Nephron progenitor cell (in vitro differentiated cells): Measurements from ENCODE around the gene LHX4.

ENCODE experiments used
- DNase-seq: peaks from one replicate; pipeline ENCODE4 v3.0.0; 2021
- H3K27ac Mint-ChIP-seq: 2 replicates; pipeline ENCODE4 v1.8.0; 2021; ENCODE audit warnings: mild to moderate bottlenecking, moderate library complexity, mixed read lengths
- H3K27me3 Mint-ChIP-seq: 2 replicates; pipeline ENCODE4 v1.8.0; 2021; ENCODE audit warnings: mild to moderate bottlenecking, low read depth, mixed read lengths; ENCODE audit not compliant: poor library complexity
- H3K36me3 Mint-ChIP-seq: 2 replicates; pipeline ENCODE4 v1.8.0; 2021; ENCODE audit warnings: low read depth, mixed read lengths
- H3K4me1 Mint-ChIP-seq: 2 replicates; pipeline ENCODE4 v1.8.0; 2021; ENCODE audit warnings: mixed read lengths
- H3K4me3 Mint-ChIP-seq: 2 replicates; pipeline ENCODE4 v1.8.0; 2021; ENCODE audit warnings: mild to moderate bottlenecking, moderate library complexity, mixed read lengths
- H3K9me3 Mint-ChIP-seq: 2 replicates; pipeline ENCODE4 v1.8.0; 2021; ENCODE audit warnings: mild to moderate bottlenecking, moderate library complexity, mixed read lengths
- CTCF ChIP-seq: fragments of 200-600 bp; sonication (generic); IDR thresholded peaks from 2 replicates; pipeline ENCODE4 v1.5.0; 2021; ENCODE audit warnings: antibody characterized with exemption

LHX4 gene

GRCh38 chr1:180261030-180261429, 31.0 kb downstream of the LHX4 start:
- Mint-ChIP-seq H3K4me1 (peaks cover 15% of the 10 kb centered on the region), H3K36me3 (no peaks in the 10 kb centered on the region), H3K27ac (no peak overlapping the region), H3K9me3 (no peaks in the 10 kb centered on the region), H3K27me3 (peaks cover 76% of the 10 kb centered on the region), H3K4me3 (no peak overlapping the region)
- DNase-seq, result no peak
- no peak for TF ChIP-seq CTCF

- peaks cover 70% of the 10 kb centered on the region for H3K27me3 Mint-ChIP-seq
- H3K27ac Mint-ChIP-seq, result no peak overlapping the region
- peaks cover 9% of the 10 kb centered on the region for H3K4me1 Mint-ChIP-seq
- no peaks in the 10 kb centered on the region for H3K36me3 Mint-ChIP-seq
- no peak for DNase-seq
- no peak overlapping the region for H3K4me3 Mint-ChIP-seq
- H3K9me3 Mint-ChIP-seq, result no peaks in the 10 kb centered on the region
- TF ChIP-seq CTCF, result no peak
Measured at GRCh38 chr1:180261524-180262155, 31.6 kb downstream of the LHX4 start.

DNA sequence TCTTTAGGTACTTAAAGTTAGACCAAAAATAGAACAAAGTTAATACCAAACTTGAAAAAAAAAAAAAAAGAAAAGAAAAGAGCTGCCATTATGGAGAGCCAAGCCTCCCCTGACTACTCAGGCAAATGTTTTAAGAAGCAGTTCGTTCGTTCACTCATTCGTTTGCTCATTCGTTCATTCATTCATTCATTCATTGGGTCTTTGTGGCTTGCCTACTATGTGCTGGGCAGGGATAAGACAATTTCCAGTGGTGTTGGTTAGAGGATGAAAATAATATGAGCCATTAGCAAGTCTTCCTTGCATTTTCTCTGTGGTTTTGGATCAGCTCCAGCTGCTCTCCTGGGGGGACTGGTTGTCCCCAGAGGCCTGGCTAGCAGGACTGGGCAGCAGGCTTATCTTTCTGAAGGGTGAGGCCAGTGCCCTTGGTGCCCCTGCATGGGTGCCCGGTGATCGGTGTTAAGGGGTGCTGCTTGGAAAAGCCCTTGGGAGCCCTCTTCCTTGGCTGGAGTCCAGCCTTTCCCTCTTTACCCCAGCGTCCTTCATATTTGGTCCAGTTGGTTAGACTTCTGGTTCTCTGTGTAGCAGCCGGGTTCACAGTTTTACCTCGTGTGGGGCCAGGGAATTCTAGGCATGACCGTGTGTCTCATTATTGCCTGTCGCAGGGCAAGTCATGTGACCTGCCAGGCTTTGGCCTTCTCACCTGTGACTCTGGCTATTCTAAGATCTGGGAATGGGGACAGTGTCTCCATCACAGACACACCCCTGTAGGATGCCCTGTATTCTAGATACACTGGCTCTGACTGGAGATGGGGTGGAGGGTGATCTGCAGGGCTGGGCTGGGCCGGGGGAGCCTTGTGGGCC, 32.8 kb downstream of the LHX4 start:
- H3K9me3 Mint-ChIP-seq, result no peaks in the 10 kb centered on the region
- H3K4me3 Mint-ChIP-seq, result no peak overlapping the region
- H3K4me1 Mint-ChIP-seq, result peaks cover under 1% of the 10 kb centered on the region
- H3K27me3 Mint-ChIP-seq, result peaks cover 58% of the 10 kb centered on the region
- TF ChIP-seq CTCF, result no peak
- no peaks in the 10 kb centered on the region for H3K36me3 Mint-ChIP-seq
- DNase-seq, result no peak
- H3K27ac Mint-ChIP-seq, result no peak overlapping the region

GRCh38 chr1:180264595-180264994, 34.5 kb downstream of the LHX4 start:
- no peak for TF ChIP-seq CTCF
- no peak overlapping the region for H3K27ac Mint-ChIP-seq
- no peak for DNase-seq
- peaks cover 42% of the 10 kb centered on the region for H3K27me3 Mint-ChIP-seq
- H3K9me3 Mint-ChIP-seq, result no peaks in the 10 kb centered on the region
- no peak overlapping the region for H3K4me3 Mint-ChIP-seq
- no peaks in the 10 kb centered on the region for H3K36me3 Mint-ChIP-seq
- peaks cover 14% of the 10 kb centered on the region for H3K4me1 Mint-ChIP-seq

GRCh38 chr1:180265201-180265600, 35.1 kb downstream of the LHX4 start:
- Mint-ChIP-seq H3K27me3 (peaks cover 36% of the 10 kb centered on the region), H3K4me3 (no peak overlapping the region), H3K9me3 (no peaks in the 10 kb centered on the region), H3K36me3 (no peaks in the 10 kb centered on the region), H3K4me1 (peaks cover 20% of the 10 kb centered on the region), H3K27ac (no peak overlapping the region)
- TF ChIP-seq CTCF, result no peak
- DNase-seq, result no peak
